Measurements from ENCODE around the gene ZNF385C. TPM values are rescaled to one million over a fixed set of nuclear protein-coding genes. Genes with fewer than 3 reads are reported as not detected.

ZNF385C gene
- total and polyA plus RNA-seq, 2 of the 13 experiments (the other 11 are each of a cell fraction or from before 2014, with no cell fraction given), result 2.3 to 6.1 TPM

DNA sequence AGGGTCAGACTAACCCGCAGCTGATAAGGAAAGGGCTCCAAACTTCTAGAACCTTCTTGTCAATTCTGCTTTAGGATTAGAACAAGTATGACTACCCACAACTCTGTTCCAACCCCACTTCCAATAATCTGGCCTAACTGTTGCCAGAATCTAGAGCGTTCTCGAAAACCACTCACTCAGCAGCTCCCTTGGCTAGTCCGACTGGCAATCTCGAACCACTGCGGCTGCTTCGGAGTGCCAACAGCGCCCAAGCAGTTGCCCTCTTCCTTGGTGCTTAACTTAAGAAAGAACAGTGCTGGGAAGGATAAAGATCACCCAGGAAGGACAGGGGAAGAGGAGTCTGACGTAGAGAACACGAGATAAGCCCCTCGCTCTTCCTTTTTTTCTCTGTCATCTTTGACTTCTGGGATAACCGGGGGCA is 81.9 kb downstream of the ZNF385C start:
- Histone ChIP-seq H3K27me3 (ENCODE audit: control insufficient read depth in 1 of 2, insufficient read depth in 2 of 2, low read length in 2 of 2) (peaks cover 0 to 3% of the 10 kb centered on the region in 2 experiments; a peak in 1 of 5 replicates), H3K4me1 (ENCODE audit: insufficient read depth, low read length) (peaks cover 75% of the 10 kb centered on the region), H3K4me3 (replicated peaks in 1 of 3; ENCODE audit: insufficient read depth in 1 of 3, low read depth in 2 of 3, low read length in 3 of 3) (peak overlapping the region; percentile 76 to 96 (median 89)), H2AFZ (ENCODE audit: low read length) (no peak overlapping the region), H3K9me3 (ENCODE audit: low read length) (no peaks in the 10 kb centered on the region), H3K79me2 (ENCODE audit: insufficient read depth, low read length) (peaks cover 80% of the 10 kb centered on the region), H3K27ac (ENCODE audit: extremely low read length, insufficient read depth, low read length) (peak overlapping the region; percentile 84), H4K20me1 (ENCODE audit: insufficient read depth, low read length) (no peaks in the 10 kb centered on the region; the same call in 1 of the 2 replicates), H3K36me3 (replicated peaks in 1 of 2; ENCODE audit: control insufficient read depth in 1 of 2, insufficient read depth in 2 of 2, low read length in 2 of 2) (peaks cover 2 to 12% of the 10 kb centered on the region in 2 experiments; a peak in 4 of 5 replicates), H3K9ac (ENCODE audit: insufficient read depth, low read depth, low read length) (peak overlapping the region; percentile 97), H3K4me2 (ENCODE audit: low read depth, low read length) (peak overlapping the region; percentile 91)
- BruUV-seq (replicated peaks), result no TSS peak
- POLR2A ChIA-PET, result interaction anchor here (1.0 to 7.5 kb wide), 14 partner anchors 7 to 328 kb away, joined by 3 to 183 read pairs (median 10); partner anchors contain the start of genes CNP, EIF1 and KAT2A
- in situ Hi-C loops (cut with HindIII; ENCODE audit: extremely low pct_ligation_motif_present, low pct_unique_long_range_greater_than_20kb) (loop anchor here (5.0 kb wide), 1 partner anchor 49 kb away; the partner anchor contains the start of gene CNP), intact Hi-C loops (cut with micrococcal nuclease; ENCODE audit: unreplicated experiment) (loop anchor here (2.0 kb wide), 1 partner anchor 14 kb away; no protein-coding TSS in a partner anchor)
- 3% methylated on average over 12 of the region's 12 CpGs for WGBS (ENCODE audit: low lambda C conversion rate)
- DNase-seq (ENCODE audit: low spot score) (no peak), FAIRE-seq (no peak), ATAC-seq (no peak)
- CTCF ChIA-PET (ENCODE audit: low intra/inter-chr PET ratio, low total read pairs), result no interaction called here
- 0 out of 2 replicates have a peak, but pooled peaks have one; percentile 31 for TF ChIP-seq ZNF784 (CRISPR knock-in tag; IDR thresholded peaks at IDR 0.05; ENCODE audit: borderline replicate concordance)
- no peak for TF ChIP-seq ZNF773 (CRISPR knock-in tag; IDR thresholded peaks at IDR 0.05; ENCODE audit: borderline replicate concordance)
- TF ChIP-seq SSRP1 (CRISPR knock-in tag; IDR thresholded peaks at IDR 0.05), result 0 out of 2 replicates have a peak, but pooled peaks have one; percentile 21
- TF ChIP-seq SIN3A (IDR thresholded peaks at IDR 0.05; ENCODE audit: borderline replicate concordance, low read depth, low read length), result 0 out of 2 replicates have a peak, but pooled peaks have one; percentile 10
- TF ChIP-seq FOXC1 (CRISPR knock-in tag; IDR thresholded peaks at IDR 0.05; ENCODE audit: borderline replicate concordance), result no peak
- TF ChIP-seq REPIN1 (CRISPR knock-in tag; IDR thresholded peaks at IDR 0.05; ENCODE audit: borderline replicate concordance, low read depth), result 0 out of 2 replicates have a peak, but pooled peaks have one; percentile 32
- TF ChIP-seq MED1 (CRISPR knock-in tag; IDR thresholded peaks at IDR 0.05), result no peak
- no peak for TF ChIP-seq ZSCAN29 (CRISPR knock-in tag; conservative IDR thresholded peaks at IDR 0.05)
- no peak for TF ChIP-seq ZNF441 (CRISPR knock-in tag; IDR thresholded peaks at IDR 0.05; ENCODE audit: borderline replicate concordance)
- TF ChIP-seq RERE (CRISPR knock-in tag; IDR thresholded peaks at IDR 0.05; ENCODE audit: low read depth), result no peak
- TF ChIP-seq NFKBIZ (CRISPR knock-in tag; IDR thresholded peaks at IDR 0.05), result 0 out of 2 replicates have a peak, but pooled peaks have one; percentile 55
- no peak for TF ChIP-seq ISL2 (CRISPR knock-in tag; IDR thresholded peaks at IDR 0.05)
- no peak for TF ChIP-seq ZBTB10 (CRISPR knock-in tag; IDR thresholded peaks at IDR 0.05; ENCODE audit: borderline replicate concordance)
- TF ChIP-seq ZFYVE20 (CRISPR knock-in tag; IDR thresholded peaks at IDR 0.05; ENCODE audit: borderline replicate concordance, low read depth), result no peak
- 0 out of 2 replicates have a peak, but pooled peaks have one; percentile 4 for TF ChIP-seq ZSCAN20 (CRISPR knock-in tag; IDR thresholded peaks at IDR 0.05; ENCODE audit: borderline replicate concordance)
